ELF-1 (cell line): Measurements from ENCODE around the gene TOP2B.

Experiments used
- DNase-seq: peaks from one replicate; pipeline ENCODE4 v3.0.0-alpha.2; 2016; ENCODE audit warnings: low read depth, low spot score

The TOP2B gene

DNA sequence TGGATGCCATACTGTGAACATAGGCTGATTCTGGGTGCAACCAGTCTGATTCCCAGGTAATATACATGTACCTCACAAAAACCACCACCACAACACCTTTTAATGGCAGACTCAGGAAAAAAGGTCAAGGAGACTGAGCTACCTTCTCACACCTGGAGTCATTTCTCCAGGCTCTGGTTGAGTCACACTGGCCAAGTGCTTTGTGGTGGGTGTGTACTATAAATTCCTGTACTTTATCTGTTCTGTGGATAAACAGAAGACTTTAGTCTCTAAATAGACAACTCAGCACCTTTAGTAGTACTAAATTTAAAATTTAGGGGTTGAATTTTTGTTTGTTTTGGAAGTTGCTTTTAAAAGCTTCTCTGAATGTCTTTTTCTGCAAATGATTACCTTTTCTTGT lies 46.7 kb downstream of the TOP2B start:
- DNase-seq: no peak

DNA sequence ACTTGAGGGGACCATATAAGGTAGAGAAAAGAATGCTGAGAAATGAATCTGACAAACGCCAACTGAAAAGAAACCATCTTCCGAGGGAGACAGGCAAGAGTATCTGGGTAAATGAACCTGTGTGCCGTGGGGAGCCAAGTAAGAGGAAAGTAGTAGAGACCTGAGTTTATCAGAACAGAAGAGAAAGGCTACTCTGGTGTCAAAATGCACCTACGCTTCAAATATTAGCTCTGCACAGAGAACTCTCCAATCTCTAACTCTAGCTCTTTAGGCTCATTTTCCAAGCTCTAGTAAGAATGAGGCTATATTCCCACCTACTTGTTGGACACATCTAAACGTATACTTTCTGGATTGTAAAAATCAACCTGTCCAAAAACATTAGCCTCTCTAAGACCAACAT lies 53.5 kb downstream of the TOP2B start:
- DNase-seq: no peak

DNA sequence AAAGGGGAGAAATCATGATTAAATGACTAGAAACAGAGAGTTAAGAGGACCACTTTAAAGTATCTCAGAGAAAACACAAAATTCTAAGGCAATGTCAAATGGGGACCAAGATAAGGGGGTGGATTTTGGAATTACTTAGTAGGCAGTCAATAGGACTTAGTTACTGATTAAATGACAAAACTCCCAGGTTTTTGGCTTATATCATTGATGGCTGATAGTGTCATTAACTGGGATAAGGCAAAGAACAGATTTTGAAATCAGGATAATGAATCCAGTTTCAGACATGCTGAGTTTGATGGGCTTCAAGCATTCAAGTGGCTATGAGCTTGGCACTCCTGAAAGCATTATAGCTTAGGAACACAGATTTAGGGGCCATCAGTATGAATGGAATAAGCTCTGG lies 53.9 kb downstream of the TOP2B start:
- DNase-seq: no peak

DNA sequence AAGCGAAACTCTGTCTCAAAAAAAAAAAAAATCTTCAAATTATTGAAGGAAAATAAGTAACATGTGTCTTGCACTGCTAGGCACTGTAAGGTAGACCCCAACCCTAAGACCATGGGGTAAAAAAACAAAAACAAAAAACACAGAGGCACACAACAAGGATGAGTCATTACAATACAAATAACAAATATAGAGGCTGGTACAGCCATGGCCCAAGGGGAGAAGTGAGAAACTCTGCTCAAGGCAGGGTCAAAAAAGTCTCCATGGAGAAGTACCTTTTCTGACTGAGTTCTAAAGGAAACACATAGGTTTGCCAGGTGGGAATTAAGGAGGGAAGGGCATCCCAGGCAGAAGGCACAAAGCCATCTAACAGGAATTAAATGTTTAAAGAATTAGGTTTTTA lies 54.5 kb downstream of the TOP2B start:
- no peak for DNase-seq

DNA sequence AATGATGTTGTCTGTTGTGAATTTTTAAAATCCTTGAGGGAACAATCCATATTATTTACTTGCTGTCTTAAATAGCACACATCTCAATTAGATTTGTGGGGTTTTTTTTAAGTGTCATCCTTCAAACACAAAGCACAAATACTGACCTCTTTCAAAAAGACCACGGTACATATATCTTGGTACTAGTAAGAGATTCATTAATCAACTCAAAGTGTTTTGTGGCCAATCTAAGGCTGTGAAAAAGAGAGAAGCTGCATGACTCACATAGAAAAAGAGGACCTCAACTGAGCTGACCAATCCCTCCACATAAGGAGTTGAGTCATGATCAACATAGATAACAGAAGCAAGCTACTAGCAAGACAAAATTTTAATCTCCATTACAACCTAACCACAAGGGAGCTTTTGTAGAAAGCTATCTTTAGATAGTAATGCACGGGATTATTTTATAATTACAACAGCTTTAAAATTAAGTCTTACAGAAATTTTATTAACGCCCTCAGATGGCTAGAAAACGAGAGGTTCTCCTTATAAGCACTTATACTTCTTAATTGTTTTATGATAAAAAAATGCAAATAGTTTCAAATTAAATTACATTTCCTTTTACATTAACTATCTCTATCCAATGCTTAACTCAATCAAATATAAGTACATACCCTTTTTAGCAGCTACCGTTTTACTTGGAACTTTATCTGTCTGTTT lies 60.5 kb downstream of the TOP2B start:
- no peak for DNase-seq

DNA sequence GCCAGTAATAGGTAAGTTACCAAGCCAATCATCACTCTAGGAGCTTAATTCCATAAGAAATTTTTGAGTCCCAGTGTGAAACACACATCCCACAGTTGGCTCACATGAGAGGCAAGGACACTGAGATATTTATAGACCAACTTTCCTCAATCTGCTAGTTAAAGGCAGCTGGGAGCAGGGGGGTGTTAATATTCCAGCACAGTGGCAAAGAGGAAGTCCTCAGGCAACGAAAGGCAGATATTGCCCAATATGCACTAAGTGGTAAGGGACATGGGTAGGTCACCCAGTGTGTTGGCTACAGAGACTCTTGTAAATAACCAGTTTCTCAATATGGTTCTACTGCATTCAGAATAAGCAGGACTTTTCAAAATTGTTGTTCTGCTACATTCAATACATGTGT lies 61.0 kb downstream of the TOP2B start:
- DNase-seq: no peak

DNA sequence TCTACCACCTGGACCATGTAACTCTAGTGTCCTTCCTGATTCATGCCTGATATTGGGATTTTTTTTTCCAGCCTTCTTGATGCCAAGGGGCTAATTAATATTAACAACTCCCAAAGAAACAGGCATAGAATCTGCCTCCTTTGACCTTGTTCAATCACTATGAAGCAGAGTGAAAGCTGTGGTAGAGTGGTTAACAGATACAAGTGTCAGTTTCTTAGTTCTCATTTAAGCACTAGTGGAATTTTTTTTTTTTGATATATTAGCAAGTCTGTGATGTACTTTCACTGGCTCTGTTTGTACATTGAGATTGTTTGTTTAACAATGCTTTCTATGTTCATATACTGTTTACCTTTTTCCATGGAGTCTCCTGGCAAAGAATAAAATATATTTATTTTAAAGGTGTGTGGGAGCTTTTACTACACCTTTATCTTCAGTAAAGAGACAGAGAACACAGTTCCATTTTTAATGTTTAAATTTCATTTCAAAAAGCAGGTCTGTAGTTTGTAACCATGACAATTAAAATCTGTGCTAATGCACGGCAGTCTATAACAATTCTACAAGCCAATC lies 67.1 kb downstream of the TOP2B start:
- no peak for DNase-seq

DNA sequence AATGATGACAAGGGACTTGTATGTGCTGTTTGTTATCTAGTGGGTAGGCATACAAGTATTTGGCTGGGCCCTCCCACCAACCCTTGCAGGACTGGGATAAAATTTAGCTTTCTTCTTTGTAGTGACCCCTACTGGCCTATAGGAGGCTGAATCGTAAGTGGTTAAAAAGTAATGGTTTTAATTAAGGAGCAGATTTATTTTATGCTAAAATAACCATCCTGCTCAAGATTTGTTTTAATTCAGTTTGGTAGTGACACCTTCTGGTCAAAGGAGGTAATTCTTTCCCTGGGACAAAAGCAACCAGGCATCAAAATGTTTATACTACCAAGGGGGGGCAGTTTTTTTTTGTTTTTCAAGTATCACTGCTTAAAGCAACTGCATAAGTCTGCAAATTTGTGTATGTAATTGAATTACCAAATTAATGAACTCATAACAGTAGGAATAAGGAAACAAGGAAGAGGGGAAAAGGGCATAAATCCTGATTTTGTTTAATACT lies 70.7 kb downstream of the TOP2B start:
- DNase-seq: peak; percentile 56

DNA sequence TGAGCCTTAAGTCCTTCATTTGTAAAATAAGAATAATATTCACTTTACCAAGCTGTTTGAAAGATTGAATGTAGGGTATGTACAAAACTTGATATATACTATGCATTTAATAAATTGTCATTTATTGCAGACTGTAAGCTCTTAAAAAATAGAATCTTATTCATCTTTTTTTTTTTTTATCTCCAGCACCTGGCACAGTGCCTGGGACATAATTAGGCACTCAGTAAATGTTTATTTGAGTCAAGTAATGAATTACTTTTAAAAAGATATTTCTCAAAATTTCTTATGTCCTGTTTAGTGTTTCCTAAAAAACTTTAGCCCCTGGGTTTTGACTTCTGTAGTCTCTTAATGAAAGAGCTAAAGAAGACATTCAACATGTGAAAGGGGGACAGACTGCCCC lies 71.7 kb downstream of the TOP2B start:
- no peak for DNase-seq

DNA sequence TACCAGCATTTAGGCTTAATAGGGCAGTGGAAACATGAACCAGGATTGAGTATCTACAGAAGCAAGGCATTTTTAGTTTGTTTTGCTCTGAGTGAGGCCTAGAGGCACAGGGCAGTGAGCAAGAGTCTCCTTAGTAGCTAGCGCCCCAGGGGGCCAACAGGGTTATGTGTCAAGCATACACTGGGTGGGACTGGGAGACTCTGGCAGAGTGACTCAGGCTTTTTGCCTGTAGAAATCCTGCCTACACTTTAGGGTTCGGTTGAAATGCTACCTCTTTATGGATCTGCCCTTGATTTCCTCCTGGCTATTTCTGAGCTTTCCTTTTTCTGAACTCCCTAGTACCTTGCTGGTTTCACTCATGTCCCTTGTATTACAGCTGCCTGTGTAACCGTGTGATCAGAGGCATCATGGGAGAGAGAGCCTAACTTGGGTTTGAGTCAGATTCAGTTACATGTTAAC lies 72.2 kb downstream of the TOP2B start:
- DNase-seq: peak; percentile 65

DNA sequence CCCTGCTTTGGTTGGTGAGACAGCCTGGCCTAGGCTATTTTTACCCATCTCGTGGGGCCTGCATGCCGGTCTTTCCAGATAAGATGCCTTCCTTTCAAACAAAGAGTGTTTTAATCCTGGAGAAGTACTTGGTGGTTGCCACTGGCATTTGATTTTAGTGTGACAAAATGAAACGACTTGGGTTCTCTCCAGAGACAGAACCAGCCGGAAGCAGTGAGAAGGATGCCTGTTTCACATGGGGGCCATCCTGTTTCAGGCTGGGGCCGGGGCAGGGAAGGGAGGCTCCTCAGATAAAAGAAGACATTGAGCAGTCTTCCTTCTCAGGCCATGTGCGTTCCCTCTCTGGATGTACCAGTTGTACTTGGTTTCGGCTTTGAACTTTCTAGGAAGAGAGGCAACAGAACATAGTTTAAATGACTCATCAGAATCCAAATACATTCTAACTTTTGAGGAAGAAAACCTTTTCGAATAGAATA lies 74.9 kb downstream of the TOP2B start:
- no peak for DNase-seq

DNA sequence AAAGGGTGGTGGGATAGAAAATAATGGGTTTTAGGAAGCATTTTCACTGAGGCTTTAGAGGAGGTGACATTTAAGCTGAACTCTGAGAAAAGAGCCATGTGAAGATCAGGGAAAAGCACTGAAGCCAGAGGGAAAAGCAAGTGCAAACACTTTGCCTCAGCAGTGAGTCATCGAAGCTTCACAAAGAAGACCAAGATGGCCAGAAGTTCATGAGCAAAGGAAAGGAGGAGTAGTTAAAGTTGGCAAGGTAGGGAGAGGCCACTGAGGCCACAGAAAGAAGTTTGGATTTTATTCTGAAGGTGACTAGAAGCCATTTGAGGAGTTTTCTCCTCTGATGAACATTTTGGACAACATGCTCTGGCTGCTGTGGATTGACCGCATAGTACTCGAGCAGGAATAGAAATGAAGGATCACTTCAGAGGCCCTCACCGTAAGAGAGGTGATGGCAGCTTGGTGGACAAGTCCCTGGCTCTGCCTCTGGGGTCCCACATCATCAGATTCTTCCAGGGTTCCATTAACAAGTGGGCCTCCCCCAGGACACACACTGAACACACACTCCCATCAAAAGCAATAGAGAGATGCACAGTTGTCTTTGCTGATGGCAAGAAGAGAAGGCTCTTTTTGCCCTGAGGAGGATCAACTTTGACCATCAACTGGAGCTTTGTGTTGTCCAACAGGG lies 75.5 kb downstream of the TOP2B start:
- DNase-seq: no peak

DNA sequence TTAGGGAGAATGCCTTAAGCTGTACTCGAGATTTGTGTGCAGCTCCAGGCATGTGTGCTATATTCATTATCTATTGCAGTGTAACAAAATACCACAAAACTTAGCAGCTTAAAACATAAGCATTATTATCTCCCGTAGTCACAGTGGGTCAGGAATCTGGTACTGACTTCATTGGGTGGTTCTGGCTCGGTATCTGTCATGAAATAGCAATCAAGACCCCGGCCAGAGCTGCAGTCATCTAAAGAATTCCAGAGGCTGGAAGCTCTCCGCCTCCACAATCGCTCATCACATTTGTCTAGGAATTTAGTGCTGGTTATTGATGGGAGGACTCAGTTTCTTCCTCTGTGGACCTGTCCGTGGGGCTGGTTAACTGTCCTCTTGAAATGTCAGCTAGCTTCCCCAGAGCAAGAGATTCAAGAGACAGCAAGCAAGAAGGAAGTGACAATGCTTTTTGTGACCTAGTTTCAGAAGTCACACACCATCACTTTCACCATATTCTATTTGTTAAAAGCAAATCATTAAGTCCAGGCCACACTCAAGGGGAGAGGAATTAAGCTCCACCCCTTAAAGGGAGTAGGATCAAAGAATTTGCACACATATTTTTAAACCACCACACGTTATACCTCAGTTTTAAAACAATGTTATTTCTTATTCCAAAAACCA lies 76.1 kb downstream of the TOP2B start:
- no peak for DNase-seq

DNA sequence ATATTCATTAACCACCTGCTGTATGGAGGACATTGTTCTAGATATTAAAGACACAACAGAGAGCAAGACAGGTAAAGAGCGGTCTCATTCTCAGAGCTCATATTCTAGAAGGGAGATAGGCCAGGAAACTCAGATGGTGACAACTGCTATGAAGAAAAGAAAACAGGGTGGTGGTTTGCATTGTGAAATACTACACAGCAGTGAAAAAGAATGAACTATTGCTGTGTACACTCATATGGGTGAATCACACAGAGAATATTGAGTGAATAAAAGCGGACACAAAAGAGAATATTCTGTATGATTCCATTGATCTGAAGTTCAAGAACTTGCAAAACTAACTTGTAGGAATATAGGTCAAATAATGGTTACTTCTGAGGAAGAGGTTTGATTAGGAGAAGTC lies 76.7 kb downstream of the TOP2B start:
- DNase-seq: no peak

DNA sequence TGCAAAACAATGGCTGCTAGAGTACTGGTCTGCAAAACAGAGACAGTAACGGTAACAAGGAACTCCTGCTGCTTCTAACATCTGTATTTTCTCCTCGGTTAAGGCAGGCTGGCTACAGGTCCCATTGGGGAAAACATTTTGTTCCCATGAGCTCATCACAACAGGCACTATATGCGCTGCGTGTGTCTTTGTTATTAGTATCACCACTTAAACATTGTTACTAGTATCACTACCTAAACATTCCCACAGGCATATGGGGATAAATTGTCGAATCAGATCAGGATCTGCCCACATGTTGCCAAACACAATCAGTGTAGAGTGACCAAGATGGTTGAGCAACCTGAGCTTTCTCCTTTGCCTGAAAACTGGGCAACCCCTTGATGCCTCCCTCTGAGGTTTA lies 77.2 kb downstream of the TOP2B start:
- no peak for DNase-seq

DNA sequence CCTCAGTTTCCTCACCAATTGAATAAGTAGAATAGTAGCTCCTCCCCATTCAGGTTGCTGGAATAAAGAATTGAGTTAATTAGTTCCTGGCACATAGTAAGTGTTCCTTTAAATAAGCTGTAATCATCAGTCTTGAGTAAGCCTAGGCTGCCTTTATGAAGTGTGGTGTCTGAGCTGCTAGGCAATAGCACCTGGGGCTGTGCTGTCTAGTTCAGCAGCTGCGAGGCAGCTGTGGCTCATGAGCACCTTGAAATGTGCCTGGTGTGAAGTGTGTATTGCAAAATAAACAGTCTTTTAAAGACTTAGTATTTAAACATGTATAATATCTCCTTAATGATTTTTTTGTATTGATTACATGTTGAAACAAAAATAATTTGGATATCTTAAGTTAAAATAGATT lies 77.6 kb downstream of the TOP2B start:
- DNase-seq: no peak

DNA sequence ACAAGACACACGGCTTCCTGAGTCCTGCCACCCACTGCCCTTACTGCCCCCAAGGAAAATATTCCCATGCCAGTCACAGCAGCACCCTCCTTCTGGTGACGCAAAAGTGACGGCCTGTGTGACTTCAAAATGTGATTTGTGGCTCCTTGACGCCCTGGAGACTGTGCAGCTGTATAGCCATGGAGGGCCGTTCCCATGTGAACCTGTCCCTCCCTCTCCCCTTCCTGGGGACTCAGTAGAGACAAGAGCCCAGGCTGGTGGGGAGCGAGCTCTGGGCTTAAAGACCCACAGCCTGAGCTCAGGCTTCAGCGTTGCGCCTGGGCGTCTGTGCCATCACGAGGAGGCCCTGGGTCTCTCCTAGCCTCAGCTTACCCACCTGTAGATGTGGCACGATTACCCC lies 78.2 kb downstream of the TOP2B start:
- no peak for DNase-seq

DNA sequence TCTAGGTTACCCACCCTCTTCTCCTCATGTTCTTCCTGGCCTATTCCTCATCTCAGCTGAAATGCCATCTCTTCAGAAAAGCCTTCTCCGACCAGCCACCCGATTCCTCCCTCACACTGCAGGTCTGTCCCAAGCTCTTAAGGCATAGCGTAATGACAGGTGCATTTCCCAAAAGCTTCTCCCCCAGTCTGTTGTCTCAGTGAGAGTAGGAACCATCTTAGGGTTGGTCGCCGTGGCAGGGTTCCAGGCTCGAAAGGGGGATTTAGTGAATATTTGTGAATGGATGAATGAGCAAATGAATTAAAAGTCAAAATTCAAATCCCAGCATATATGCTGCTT lies 78.6 kb downstream of the TOP2B start:
- DNase-seq: no peak

DNA sequence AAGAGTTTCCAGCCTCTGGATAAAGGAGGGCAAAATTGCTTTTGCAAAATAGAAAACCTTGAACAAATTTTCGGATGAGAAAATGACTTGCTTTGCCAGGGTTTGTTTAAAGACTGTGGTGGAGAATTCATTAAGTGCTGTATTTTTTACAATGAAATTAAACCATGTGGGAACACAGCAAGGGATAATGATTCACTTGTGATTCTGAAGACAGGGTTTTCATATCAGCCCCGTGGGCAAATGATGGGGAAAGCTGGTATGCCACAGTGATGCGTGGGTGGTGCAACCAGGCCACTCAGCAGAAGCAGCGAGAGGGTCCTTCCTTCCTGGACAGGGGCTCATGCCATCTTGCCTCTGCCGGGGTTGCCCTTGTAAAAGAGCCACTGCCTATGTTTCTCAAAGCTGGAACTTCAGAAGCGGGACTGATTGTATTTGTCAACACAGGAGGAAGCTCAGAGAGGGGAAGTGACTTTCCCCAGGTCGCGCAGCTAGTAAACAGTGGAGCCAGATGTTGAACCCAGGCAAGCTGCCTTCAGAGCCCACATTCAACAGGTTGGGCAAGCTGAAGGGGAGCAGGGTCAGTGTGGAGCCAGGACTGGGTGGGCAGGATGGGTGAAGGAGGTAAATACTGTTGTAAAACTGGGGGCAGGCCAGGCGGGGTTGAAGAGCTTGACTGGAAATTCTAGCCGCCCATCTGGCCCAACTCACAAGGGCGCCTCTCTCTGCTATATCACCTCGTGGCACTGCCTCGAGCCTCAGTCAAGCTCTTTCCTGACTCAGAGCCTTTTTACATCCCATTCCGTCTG lies 79.1 kb downstream of the TOP2B start:
- DNase-seq: no peak

DNA sequence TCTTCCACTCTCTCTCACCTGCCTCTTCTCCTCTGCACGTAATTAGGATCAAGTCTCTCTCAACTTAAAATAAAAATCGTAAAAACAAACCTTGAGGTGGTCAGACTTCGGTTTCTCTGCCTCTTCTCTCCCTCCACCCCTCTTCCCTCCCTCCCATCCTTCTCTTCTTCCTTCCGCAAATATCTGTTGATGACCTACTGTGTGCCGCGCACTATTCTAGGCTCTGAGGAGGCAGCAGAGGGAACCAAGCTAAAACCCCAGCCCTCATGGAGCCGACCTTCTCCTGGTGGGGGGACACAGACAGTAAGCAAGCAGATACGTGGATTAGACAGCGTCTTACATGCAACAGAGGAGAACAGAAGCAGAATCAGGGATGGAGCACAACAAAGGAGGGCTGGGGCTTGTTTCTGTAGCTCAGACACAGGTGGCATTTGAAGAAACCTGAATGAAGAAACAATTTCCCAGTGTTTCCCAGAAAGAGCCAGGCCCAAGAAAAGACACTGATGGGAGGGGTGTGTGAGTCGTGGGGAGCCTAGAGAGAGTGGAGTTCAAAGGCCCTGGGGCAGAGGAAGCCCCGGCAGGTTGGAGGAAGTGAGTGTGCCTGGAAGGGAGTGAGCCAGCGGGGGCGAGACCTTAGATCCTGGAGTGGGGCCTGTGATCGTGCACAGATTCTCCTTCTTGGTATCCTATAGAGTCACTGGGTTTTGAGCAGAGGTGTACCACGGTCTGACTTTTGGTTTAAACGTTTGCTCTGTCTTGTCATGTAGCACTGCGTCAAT lies 80.5 kb downstream of the TOP2B start:
- DNase-seq: no peak

DNA sequence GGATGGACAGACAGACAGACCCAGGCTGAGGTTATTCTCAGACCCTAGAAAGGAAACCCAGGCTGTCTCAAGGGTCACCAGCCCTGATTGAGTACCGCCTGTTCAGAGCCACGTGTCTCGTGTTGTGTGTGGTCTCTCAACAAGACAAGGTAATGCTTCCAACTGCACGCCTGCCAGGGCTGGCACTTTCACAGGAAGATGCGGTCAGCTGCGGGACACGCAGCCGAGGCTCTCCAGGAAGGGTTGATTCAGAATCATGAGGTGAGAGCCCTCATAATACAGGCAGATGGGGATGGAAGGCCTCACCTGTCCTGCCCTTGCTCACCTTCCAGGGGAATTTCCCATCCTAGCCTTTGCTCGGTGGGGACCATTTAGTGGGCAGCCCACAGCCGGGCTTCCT lies 81.4 kb downstream of the TOP2B start:
- no peak for DNase-seq
